Stomach (tissue), 9 donors: Measurements from ENCODE around the gene MAN1A1. TPM values are rescaled to one million over a fixed set of nuclear protein-coding genes. Genes with fewer than 3 reads are reported as not detected.

Experiments
- DNase-seq, 2 donors: peaks; one replicate each; pipeline versions ENCODE4 v3.0.0 to v3.0.0-alpha.2; 2013 to 2019
- H3K27ac ChIP-seq, 5 donors: fragments of 200-600 bp in 4 of 5; sonication (generic) in 4 of 5; one replicate each; pipeline ENCODE4 v1.5.1; 2013 to 2019; ENCODE audit warnings: mild to moderate bottlenecking in 1 of 5, moderate library complexity in 1 of 5
- H3K27me3 ChIP-seq, 3 donors: fragments of 200-600 bp; sonication (generic); one replicate each; pipeline ENCODE4 v1.5.1; 2017 to 2019; ENCODE audit warnings: mixed run types in 1 of 3
- H3K36me3 ChIP-seq, 4 donors: fragments of 200-600 bp; sonication (generic); 1 replicate in 3 of 4; 2 replicates in 1 of 4; pipeline ENCODE4 v1.5.1; 2016 to 2019
- H3K4me1 ChIP-seq, 4 donors: fragments of 200-600 bp; sonication (generic); one replicate each; pipeline ENCODE4 v1.5.1; 2016 to 2019
- H3K4me3 ChIP-seq, 4 donors: fragments of 200-600 bp; sonication (generic) in 3 of 4; one replicate each; pipeline ENCODE4 v1.5.1; 2016 to 2019; ENCODE audit warnings: mild to moderate bottlenecking in 1 of 4
- H3K9me3 ChIP-seq, 4 donors: fragments of 200-600 bp; sonication (generic); one replicate each; pipeline ENCODE4 v1.5.1; 2016 to 2019
- CTCF ChIP-seq, 7 experiments: fragments of 450-650 bp in 4 of 7; fragments of 200-600 bp in 3 of 7; sonication (generic) in 3 of 7; IDR thresholded peaks; one replicate each; pipeline ENCODE4 v1.5.1; 2016 to 2019; ENCODE audit warnings: antibody characterized with exemption in 7 of 7, control low read depth in 2 of 7, mild to moderate bottlenecking in 1 of 7
- EP300 ChIP-seq: sonication (generic); formaldehyde crosslinking; IDR thresholded peaks from one replicate; pipeline ENCODE4 v1.6.1; 2017; ENCODE audit warnings: antibody characterized with exemption
- POLR2A ChIP-seq, 4 donors: fragments of 450-650 bp; IDR thresholded peaks; one replicate each; pipeline ENCODE4 v1.6.1; 2016; ENCODE audit warnings: antibody characterized with exemption in 4 of 4, control low read depth in 2 of 4, mild to moderate bottlenecking in 1 of 4, moderate library complexity in 1 of 4
- POLR2AphosphoS5 ChIP-seq, 3 donors: sonication (generic); formaldehyde crosslinking; IDR thresholded peaks; one replicate each; pipeline ENCODE4 v1.6.1; 2016; ENCODE audit warnings: antibody characterized with exemption in 3 of 3
- WGBS, 5 donors: extraction: QIAGEN DNeasy Blood & Tissue Kit in 3 of 5; methylation state at CpG; one replicate each; pipeline versions ENCODE4 v1.1.5 to v1.1.7; 2013 to 2018; 5-methylcytosine and 5-hydroxymethylcytosine counted together
- intact Hi-C: fragments of 100-400 bp; cut with DNase I; formaldehyde crosslinking; loops from one replicate; pipeline ENCODE4 v1.15.1; 2023; ENCODE audit warnings: low total_unique reads
- polyA plus RNA-seq, 3 donors: library from polyadenylated mRNA; stranded (reverse); fragments of 200-250 nt; gene quantifications; one replicate each; pipeline ENCODE4 v1.2.3, GENCODE V29; 2013
- total RNA-seq, 5 donors: library from RNA; depleted of rRNA; stranded (reverse); fragments of >200 nt; gene quantifications; one replicate each; pipeline versions ENCODE4 v1.1.0 to v1.2.3, GENCODE V29; 2014 to 2016
- donor health status: healthy with polysubstance abuse.
- donor health status: Bipolar disorder and iron deficiency.
- donor health status: healthy.

The MAN1A1 gene
- total and polyA plus RNA-seq, 8 donors, result 8.0 to 132 (median 47.9) TPM

- peaks cover 0 to 39% (median 16%) of the 10 kb centered on the region in 4 donors for H3K4me1 ChIP-seq
- intact Hi-C loops, result no loop called here
- no peaks in the 10 kb centered on the region for H3K9me3 ChIP-seq
- WGBS, 5 donors, result 72 to 97% (median 91%) methylated on average over 1 of the region's 1 CpG
- H3K27me3 ChIP-seq, result no peaks in the 10 kb centered on the region
- H3K27ac ChIP-seq, result no peak overlapping the region
- H3K36me3 ChIP-seq, result no peaks in the 10 kb centered on the region
- no peak overlapping the region for H3K4me3 ChIP-seq
- no peak for TF ChIP-seq CTCF (IDR thresholded peaks at IDR 0.05)
- no peak for TF ChIP-seq EP300
- no peak for TF ChIP-seq POLR2AphosphoS5 (IDR thresholded peaks at IDR 0.05)
- no peak for TF ChIP-seq POLR2A (IDR thresholded peaks at IDR 0.05)
- DNase-seq, result no peak
These were observed 2.4 kb upstream of the MAN1A1 start for GRCh38 chr6:119352001-119352400.

- 20 to 32% (median 28%) methylated on average over 3 of the region's 3 CpGs for WGBS, 5 donors
- Histone ChIP-seq H3K4me1 (peaks cover 2 to 49% (median 22%) of the 10 kb centered on the region in 4 donors), H3K9me3 (no peaks in the 10 kb centered on the region), H3K27ac (peak overlapping the region in 4 of 5 donors; percentile 96 to 98 (median 97)), H3K4me3 (peak overlapping the region; percentile 83 to 95 (median 92)), H3K27me3 (no peaks in the 10 kb centered on the region), H3K36me3 (no peaks in the 10 kb centered on the region)
- DNase-seq, result peak in 1 of 2 donors; percentile 64
- intact Hi-C loops, result no loop called here
- TF ChIP-seq CTCF (IDR thresholded peaks at IDR 0.05) (peak in 4 of 7 experiments; percentile 26 to 51 (median 33)), POLR2AphosphoS5 (IDR thresholded peaks at IDR 0.05) (no peak)
These were observed 1.4 kb upstream of the MAN1A1 start for GRCh38 chr6:119350952-119351372.

GRCh38 chr6:119350202-119350951, 816 bp upstream of the MAN1A1 start:
- Histone ChIP-seq H3K27me3 (no peaks in the 10 kb centered on the region), H3K4me3 (peak overlapping the region; percentile 83 to 95 (median 92)), H3K27ac (peak overlapping the region; percentile 81 to 98 (median 97)), H3K9me3 (no peaks in the 10 kb centered on the region), H3K4me1 (peaks cover 5 to 55% (median 25%) of the 10 kb centered on the region in 4 donors), H3K36me3 (no peaks in the 10 kb centered on the region)
- TF ChIP-seq CTCF (IDR thresholded peaks at IDR 0.05) (no peak), POLR2A (IDR thresholded peaks at IDR 0.05) (no peak), POLR2AphosphoS5 (IDR thresholded peaks at IDR 0.05) (peak; percentile 15 to 75 (median 59))
- WGBS, 5 donors, result 1 to 2% (median 1%) methylated on average over 17 to 24 of the region's 24 CpGs
- DNase-seq, result peak in 1 of 2 donors; percentile 80
- intact Hi-C loops, result no loop called here

GRCh38 chr6:119348748-119349360, 707 bp downstream of the MAN1A1 start:
- WGBS, 5 donors, result 0 to 1% (median 0%) methylated on average over 25 to 75 of the region's 75 CpGs
- TF ChIP-seq POLR2AphosphoS5 (IDR thresholded peaks at IDR 0.05) (no peak), POLR2A (IDR thresholded peaks at IDR 0.05) (no peak), EP300 (no peak), CTCF (IDR thresholded peaks at IDR 0.05) (no peak)
- DNase-seq, result peak in 1 of 2 donors; percentile 26
- Histone ChIP-seq H3K27ac (peak overlapping the region; percentile 81 to 98 (median 97)), H3K4me1 (peaks cover 5 to 70% (median 31%) of the 10 kb centered on the region in 4 donors), H3K9me3 (no peaks in the 10 kb centered on the region), H3K27me3 (no peaks in the 10 kb centered on the region), H3K4me3 (peak overlapping the region; percentile 83 to 95 (median 92)), H3K36me3 (no peaks in the 10 kb centered on the region)
- intact Hi-C loops, result no loop called here
